ENCODE measurements around the gene MTFP1.
"Not testable (repeated sequence)": the region's sequence is repeated elsewhere in the genome, so short reads cannot be mapped to it uniquely, and the experiment has no call there.

The MTFP1 gene

DNA sequence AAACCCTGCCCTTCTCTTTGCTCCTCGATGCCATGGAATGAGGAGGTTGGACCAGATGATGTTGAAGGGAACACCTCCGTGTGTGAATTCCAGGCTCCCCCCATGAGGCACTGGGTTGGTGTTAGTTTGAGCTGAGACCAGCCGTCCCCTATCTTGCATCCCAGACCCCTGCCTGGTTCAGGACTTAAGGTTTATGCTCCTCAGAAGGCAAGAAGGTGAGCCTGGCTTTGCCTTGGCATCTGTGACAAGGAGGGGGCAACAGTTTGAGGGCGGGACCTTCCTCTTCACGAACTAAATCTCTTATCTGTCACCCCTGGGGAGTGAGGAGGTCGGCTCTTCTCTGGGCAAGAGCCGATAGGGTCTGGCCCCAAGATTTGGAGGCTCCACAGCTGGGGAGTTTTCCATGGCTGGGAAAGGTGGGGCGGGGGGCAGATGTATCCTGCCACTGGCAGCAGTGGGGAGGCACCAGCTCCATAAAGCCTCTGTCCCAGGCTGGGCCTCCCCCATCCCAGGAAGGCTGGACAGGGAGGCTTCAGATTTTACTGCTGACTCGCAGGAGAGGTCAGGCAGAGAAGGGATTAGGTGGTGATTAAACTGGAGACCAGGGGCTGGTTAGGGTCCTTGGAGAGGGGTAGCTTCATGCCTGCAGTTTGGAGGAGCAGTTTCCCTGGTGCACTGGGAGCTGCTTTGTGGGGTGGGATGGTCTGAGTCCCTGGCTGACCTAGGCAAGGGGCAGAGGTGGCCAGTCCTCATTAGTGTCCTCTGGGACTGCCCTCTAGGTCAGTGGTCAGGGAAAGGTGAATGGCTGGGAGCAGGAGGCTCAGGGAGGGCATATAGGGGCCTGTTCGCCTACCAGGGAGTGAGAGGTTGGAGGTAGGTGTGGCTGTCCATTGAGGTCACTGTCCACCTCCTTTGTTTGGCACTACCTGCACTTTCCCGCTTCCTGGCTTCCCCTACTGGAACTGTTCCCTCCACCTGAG, 27.6 kb upstream of the MTFP1 start:
- DNase-seq (ENCODE audit: insufficient read length, low spot score) (no peak), FAIRE-seq (no peak)
- TF ChIP-seq, protein P1, sequence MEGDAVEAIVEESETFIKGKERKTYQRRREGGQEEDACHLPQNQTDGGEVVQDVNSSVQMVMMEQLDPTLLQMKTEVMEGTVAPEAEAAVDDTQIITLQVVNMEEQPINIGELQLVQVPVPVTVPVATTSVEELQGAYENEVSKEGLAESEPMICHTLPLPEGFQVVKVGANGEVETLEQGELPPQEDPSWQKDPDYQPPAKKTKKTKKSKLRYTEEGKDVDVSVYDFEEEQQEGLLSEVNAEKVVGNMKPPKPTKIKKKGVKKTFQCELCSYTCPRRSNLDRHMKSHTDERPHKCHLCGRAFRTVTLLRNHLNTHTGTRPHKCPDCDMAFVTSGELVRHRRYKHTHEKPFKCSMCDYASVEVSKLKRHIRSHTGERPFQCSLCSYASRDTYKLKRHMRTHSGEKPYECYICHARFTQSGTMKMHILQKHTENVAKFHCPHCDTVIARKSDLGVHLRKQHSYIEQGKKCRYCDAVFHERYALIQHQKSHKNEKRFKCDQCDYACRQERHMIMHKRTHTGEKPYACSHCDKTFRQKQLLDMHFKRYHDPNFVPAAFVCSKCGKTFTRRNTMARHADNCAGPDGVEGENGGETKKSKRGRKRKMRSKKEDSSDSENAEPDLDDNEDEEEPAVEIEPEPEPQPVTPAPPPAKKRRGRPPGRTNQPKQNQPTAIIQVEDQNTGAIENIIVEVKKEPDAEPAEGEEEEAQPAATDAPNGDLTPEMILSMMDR (IDR thresholded peaks at IDR 0.05; ENCODE audit: insufficient read depth, missing control alignments), result no peak

DNA sequence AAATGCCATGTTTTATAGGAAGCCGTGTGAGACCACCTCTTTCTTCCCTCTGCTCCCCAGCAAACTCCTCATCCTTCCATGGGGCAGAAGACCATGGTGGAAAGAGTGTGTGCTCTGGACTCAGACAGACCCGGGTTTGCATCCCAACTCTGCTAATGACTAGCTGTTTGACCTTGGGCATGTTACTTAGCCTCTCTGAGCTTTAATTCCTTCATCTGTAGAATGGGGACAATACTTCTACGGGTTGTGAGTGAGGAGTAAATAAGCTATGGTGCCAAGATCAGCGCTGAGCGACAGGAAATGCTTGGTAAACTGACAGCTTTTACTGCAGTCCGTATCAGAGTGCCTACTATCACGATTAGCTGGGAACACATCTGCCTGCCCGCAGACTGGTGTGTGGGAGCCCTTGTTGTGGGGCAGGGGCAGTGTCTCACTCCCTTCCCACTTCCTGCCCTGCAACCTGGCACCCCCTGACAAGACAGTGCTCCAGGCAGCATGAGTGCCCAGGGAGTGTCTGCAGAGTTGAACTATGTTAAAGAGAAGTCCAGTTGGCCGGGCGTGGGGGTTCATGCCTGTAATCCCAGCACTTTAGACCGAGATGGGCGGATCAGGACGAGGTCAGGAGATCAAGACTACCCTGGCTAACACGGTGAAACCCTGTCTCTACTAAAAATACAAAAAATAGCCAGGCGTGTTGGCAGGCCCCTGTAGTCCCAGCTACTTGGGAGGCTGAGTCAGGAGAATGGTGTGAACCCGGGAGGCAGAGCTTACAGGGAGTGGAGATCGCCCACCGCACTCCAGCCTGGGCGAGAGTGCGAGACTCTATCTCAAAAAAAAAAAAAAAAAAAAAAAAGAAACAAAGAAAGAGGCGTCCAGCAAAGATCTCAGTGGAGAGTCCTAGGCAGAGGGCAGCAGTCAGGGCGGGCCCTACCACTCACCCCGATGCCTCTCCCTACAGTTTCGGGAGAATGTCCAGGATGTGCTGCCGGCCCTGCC, 26.6 kb upstream of the MTFP1 start:
- TF ChIP-seq, protein P1 (IDR thresholded peaks at IDR 0.05; ENCODE audit: insufficient read depth, missing control alignments), result no peak
- no peak for FAIRE-seq
- DNase-seq (ENCODE audit: insufficient read length, low spot score), result no peak

DNA sequence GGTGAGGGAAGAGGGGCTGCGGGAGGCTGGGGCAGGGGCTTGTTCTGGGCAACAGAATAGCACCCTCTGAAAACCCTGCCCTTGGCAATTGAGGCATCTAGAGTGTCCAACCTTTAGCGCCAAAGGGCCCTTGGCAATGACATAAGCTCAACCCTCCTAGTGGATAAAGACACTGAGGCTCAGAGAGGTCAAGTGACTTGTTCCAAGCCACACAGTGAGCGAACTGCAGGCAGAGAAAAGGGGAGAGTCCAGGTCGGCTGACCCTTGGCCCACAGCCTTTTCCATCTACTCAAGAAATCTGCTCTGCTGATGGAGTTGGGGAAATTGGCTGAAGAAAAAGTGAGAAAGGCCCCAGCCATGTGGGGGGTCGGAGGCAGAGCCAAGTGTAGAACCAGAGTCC, 25.9 kb upstream of the MTFP1 start:
- DNase-seq (ENCODE audit: insufficient read length, low spot score) (no peak), FAIRE-seq (no peak)
- TF ChIP-seq, protein P1 (IDR thresholded peaks at IDR 0.05; ENCODE audit: insufficient read depth, missing control alignments), result no peak

DNA sequence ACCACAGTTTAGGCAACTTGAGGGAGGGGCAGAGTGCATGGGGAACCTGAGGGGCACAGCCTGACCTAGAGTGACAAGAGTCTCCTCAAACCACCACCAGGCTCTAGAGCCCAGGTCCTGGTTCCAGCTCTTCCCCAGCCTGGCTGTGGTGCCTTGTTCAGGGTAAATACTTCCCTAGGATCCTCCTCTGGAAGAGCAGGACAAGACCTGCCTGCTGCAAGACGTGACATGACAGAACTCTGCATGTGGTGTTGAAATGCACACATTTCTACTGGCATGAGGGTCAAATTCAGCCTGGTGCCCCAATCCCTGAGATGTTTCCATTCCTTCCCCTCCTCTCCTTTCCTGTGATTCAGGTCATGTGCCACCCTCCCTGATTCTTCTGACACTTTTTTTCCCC, 25.4 kb upstream of the MTFP1 start:
- DNase-seq (ENCODE audit: insufficient read length, low spot score) (no peak), FAIRE-seq (no peak)
- TF ChIP-seq, protein P1 (IDR thresholded peaks at IDR 0.05; ENCODE audit: insufficient read depth, missing control alignments), result no peak

DNA sequence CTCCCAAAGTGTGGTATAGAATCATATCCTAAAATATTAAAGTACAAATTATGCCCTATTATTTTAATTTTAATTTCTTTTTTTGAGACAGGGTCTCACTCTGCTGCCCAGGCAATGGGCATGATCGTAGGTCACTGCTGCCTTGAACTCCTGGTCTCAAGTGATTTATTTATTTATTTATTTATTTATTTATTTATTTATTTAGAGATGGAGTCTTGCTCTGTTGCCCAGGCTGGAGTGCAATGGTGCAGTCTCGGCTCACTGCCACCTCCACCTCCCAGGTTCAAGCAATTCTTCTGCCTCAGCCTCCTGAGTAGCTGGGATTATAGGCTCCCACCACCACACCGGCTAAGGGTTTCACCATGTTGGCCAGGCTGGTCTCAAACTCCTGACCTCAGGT, 24.5 kb upstream of the MTFP1 start:
- DNase-seq (ENCODE audit: insufficient read length, low spot score); FAIRE-seq: not testable (repeated sequence)

DNA sequence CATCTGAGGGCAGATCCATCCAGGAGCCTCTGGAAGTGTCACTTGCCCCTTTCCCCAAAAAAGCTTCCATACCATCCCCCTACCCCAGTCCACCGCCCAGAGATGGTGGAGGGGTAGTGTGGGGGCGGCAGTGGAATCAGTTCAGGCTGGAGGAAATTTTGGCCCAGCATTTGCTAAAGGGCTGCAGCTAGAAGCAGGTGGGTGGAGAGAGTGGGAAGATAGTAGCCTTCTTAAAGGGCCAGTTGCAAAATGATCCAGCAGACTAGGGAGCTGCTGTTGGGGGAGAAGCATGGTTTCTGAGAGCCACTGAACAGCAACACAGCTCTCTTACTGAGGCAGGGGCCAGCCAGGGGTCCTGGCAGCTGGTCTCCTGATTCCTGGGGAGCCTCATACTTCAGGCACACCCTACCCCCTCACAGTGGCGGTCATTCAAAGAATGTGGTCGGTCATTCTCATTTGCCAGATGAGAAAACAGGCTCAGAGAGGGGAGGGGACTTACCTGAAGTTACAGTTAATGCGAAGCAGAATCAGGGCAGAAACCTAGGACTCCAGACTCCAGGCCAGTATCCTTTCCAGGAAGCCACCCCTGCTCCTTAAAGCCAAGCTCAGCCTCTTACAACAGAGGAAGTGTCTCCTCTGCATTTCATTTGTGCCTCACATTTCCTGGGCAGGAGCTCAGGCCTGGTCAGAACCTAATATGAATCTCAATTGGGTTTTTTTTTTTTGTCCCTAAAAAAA, 23.4 kb upstream of the MTFP1 start:
- TF ChIP-seq, protein P1 (IDR thresholded peaks at IDR 0.05; ENCODE audit: insufficient read depth, missing control alignments), result no peak
- DNase-seq (ENCODE audit: insufficient read length, low spot score) (no peak), FAIRE-seq (no peak)

DNA sequence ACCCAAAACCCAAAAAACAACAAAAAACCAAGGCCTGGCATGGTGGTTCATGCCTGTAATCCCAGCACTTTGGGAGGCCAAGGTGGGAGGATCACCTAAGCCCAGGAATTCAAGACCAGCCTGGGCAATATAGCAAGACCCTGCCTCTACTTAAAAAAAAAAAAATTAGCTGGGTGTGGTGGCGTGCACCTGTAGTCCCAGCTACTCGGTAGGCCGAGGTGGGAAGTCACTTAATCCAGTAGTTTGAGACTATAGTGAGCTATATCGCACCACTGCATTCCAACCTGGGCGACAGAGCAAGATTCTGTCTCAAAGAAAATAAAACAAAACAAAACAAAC, 22.8 kb upstream of the MTFP1 start:
- not testable (repeated sequence) for FAIRE-seq

More for the DNA sequence above, 22.8 kb upstream of the MTFP1 start:
- DNase-seq (ENCODE audit: insufficient read length, low spot score), result not testable (repeated sequence)
